ENCODE results near the gene KANSL1.
"Not testable (repeated sequence)": the region's sequence is repeated elsewhere in the genome, so short reads cannot be mapped to it uniquely, and the experiment has no call there.

Gene KANSL1, protein sequence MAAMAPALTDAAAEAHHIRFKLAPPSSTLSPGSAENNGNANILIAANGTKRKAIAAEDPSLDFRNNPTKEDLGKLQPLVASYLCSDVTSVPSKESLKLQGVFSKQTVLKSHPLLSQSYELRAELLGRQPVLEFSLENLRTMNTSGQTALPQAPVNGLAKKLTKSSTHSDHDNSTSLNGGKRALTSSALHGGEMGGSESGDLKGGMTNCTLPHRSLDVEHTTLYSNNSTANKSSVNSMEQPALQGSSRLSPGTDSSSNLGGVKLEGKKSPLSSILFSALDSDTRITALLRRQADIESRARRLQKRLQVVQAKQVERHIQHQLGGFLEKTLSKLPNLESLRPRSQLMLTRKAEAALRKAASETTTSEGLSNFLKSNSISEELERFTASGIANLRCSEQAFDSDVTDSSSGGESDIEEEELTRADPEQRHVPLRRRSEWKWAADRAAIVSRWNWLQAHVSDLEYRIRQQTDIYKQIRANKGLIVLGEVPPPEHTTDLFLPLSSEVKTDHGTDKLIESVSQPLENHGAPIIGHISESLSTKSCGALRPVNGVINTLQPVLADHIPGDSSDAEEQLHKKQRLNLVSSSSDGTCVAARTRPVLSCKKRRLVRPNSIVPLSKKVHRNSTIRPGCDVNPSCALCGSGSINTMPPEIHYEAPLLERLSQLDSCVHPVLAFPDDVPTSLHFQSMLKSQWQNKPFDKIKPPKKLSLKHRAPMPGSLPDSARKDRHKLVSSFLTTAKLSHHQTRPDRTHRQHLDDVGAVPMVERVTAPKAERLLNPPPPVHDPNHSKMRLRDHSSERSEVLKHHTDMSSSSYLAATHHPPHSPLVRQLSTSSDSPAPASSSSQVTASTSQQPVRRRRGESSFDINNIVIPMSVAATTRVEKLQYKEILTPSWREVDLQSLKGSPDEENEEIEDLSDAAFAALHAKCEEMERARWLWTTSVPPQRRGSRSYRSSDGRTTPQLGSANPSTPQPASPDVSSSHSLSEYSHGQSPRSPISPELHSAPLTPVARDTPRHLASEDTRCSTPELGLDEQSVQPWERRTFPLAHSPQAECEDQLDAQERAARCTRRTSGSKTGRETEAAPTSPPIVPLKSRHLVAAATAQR (N-terminal part only)

DNA sequence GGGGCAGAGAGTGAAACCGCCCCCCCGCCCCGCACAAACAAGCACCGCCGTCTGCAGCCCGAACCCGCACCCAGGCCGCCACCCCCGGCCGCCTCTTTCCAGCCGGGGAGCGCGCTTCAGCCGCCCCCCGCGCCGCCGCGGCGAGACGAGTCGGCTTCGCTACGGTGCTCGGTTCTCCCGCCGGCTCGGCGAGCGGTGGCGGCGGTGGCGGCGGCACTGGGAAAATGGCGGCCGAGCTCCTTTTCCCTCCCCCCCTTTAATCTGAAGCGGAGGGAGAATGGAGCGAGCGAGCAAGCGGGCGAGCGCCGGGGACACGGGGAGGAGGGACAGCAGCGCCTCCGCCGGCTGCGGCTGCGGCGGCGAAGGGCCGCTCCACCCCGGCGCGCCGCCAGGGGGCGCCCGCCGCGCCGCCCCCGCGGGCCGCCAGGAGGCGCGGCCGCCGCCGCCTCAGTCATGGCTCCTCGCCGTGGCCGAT is at the start of gene KANSL1:
TSS of gene KANSL1 (minus strand) at position 279 of the 475 bp plus-strand sequence. CDS start 21,286 bp downstream, outside the sequence.
- in situ Hi-C loops (cut with MboI; ENCODE audit: low sequenced_read_pairs): no loop called here

DNA sequence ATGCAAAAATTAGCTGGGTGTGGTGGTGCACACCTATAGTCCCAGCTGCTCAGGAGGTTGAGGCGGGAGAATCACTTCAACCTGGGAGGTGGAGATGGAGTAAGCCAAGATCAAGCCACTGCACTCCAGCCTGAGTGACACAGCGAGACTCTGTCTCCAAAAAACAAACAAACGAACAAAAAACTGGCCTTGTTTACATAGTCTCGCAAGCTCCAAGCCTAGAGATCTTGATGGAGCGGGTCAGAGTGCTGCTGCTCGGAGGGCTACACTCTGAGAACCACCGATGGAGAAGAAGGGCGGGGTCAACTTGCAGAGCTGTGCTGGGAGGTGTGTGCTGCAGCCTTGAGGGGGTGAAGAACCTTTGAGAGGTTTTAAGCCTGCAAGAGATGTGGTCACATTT is 38.1 kb upstream of the KANSL1 start:
- in situ Hi-C loops (cut with MboI; ENCODE audit: low sequenced_read_pairs): not testable (repeated sequence)

DNA sequence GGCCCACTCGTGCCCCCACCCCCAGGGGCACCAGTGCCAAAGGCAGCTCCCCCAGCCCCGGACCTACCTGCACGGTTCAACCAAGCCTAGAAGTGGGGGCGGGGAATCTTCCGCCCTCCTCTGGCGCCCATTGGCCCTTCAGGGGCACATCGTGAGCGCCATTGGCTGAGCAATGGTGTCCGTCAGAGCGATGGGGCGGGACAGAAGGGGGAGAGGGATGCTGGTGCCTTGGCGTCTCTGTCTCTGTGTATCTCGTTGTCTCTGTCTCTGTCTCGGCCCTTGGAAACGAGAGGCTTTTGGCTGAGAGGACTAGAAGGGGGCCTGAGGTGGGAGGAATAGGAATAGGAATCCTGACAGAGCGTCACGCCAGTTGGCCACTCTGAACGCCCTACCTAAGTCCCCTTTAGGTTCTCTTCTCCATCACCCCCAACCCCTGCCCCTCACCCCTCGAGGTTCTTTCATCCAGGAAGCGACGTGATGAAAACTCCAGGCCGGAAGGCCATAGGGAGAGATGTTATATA is 32.1 kb upstream of the KANSL1 start:
- in situ Hi-C loops (cut with MboI; ENCODE audit: low sequenced_read_pairs): not testable (repeated sequence)

DNA sequence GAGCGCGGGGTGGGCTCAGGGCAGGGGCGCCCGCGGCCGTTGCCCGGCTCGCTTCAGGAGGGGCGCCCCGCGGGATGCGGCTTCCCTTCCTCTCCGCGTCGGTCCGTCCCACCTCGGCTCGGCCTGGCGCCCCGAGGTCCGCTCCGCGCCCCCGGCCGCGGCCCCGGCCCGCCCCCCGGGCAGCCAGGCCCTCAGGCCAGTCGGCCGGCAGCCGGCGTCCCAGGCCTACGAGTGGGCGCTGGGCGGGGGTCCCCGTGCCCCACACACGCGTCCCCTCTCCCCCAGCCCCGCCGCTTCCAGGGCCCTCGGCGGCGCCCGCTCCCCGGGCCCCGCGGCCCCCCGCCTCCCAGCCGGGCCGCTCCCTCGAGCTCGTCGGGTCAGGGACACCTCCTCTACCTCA is 31.6 kb upstream of the KANSL1 start:
- in situ Hi-C loops (cut with MboI; ENCODE audit: low sequenced_read_pairs): not testable (repeated sequence)

DNA sequence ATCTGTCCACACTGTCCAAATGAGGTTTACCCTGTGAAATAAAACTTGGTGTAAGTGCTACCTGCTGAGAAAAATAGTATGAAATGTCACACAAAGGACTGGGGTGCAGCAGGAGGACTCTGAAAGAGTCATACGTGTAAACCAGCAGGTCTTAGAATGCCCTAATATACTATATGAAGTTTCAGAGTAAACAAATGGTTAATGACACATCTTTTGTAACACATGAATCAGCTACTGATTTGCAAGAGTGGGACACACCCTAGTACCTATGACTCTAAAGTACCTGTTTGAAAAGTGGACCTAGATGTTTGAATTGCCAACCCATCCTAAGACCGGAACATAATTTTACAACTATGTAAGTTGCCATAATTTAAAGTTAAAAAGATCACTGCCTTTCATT is 29.8 kb upstream of the KANSL1 start:
- in situ Hi-C loops (cut with MboI; ENCODE audit: low sequenced_read_pairs): not testable (repeated sequence)

DNA sequence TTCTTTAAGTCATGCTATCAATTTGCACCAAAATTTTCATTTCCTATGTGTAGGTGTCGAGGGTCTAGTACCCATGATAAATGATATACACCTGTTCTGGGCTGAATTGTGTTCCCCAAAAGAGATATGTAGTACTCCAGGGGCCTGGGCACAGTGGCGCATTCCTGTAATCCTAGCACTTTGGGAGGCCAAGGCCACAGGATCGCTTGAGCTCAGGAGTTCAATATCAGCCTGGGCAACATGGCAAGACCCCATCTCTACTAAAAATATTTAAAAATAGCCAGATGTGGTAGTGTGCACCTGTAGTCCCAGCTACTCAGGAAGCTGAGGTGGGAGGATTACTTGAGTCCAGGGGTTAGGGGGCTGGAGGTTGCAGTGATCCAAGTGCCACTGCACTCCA is 23.5 kb upstream of the KANSL1 start:
- in situ Hi-C loops (cut with MboI; ENCODE audit: low sequenced_read_pairs): no loop called here

DNA sequence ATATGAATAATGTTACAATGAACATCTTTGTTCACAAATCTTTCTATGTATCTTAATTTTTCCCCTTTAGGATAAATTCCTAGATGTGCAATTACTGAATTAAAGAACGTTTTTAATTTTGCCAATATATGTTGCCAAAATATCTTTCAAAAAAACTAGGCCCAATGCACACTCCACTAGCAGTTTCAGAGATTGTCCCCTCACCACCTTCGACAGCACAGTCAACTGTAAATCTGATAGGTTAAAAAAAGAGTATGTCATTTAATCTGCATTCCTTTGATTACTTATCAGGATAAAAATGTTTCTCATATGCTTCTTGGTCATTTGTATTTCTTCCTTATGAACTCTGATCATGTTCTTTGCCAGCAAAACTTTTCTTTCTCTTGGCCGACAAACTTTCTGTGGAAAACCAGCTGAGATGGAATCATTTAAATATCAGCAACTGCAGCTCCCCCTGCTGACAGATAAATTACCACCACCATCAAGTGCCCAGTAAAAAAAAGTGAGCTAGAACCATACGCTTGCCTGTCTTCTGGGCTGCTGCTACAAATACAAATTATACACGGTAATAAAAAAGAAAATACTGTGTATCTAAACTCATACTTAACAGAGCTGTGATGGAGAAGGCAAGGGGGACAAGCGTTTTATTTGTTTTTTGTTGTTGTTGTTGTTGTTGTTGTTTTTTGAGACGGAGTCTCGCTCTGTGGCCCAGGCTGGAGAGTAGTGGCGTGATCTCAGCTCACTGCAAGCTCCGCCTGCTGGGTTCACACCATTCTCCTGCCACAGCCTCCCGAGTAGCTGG is 19.6 kb upstream of the KANSL1 start:
- in situ Hi-C loops (cut with MboI; ENCODE audit: low sequenced_read_pairs): no loop called here

DNA sequence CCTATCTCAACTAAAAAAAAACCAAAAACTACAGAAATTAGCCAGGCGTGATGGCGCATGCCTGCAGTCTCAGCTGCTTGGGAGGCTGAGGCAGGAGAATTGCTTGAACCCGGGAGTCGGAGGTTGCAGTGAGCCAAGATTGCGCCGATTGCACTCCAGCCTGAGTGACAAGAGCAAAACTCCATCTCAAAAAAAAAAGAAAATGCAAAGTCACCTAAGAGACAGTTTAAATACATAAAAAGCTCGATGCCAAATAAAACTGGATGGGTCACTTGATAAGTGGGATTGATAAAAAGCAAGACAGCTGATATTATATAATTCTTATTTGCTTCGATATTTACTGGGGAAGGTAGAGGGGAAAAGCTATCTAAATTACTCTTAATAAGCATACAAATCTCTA is 15.8 kb upstream of the KANSL1 start:
- in situ Hi-C loops (cut with MboI; ENCODE audit: low sequenced_read_pairs): no loop called here

DNA sequence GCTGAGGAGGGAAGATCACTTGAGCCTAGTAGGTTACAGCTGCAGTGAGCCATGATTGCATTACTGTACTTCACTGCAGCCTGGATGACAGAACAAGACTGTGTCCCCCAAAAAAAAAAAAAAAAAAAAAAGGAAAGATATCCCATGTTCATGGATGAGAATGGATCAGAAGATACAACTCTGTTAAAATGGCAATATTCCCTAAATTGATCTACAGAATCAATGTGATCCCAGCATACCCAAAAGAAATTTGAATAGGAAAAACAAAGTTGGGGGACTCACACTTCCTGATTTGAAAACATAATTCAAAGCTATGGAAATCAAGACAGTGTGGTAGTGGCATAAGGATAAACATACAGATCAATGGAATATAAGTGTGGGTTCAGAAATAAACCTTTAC is 12.7 kb upstream of the KANSL1 start:
- in situ Hi-C loops (cut with MboI; ENCODE audit: low sequenced_read_pairs): no loop called here

DNA sequence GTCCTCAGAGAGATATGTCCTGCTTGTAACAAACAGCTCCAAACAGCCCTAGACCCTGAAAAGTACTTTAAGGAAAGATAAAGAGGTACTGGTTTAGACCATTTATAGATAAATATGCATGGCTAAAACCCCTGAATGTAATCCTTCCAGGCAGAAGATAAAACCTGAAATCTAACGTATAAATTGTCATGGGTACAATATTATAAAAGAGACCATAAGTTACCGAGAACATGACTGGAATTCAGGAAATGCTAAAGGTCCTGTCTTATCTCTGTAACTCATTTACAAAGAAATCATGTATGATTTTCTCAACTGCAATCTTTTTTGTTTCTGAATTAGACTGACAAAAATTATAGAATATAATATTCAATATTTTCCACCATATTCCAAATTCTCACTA is 9.2 kb upstream of the KANSL1 start:
- in situ Hi-C loops (cut with MboI; ENCODE audit: low sequenced_read_pairs): no loop called here

DNA sequence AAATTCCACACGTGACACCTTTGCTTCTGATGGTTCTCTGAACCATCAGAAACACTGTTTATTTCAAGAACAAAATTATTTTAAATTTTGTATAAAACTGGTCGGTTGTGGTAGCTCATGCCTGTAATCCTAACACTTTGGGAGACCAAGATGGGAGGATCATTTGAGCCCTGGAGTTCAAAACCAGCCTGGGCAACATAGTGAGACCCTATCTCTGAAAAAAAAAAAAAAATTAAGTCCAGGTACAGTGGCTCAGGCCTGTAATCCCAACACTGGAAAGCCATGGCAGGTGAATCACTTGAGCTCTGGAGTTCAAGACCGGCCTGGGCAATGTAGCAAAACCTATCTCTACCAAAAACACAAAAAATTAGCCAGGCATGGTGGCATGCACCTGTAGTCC is 8.3 kb upstream of the KANSL1 start:
- in situ Hi-C loops (cut with MboI; ENCODE audit: low sequenced_read_pairs): no loop called here

DNA sequence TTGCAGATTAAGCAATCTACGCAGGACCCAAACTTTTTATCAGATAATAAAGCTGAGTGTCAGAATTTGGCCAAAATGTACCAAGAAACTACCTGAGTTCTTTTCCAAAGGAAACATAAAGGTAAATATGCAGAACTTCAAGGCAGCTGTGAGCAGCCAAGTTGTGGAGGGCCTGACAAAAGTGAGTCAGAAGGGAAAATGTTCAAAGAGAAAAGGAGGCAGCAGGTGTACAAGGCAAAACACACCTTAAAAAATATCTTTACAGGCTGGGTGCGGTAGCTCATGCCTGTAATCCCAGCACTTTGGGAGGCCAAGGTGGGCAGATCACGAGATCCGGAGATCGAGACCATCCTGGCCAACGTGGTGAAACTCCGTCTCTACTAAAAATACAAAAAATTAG is 7.0 kb upstream of the KANSL1 start:
- in situ Hi-C loops (cut with MboI; ENCODE audit: low sequenced_read_pairs): no loop called here

DNA sequence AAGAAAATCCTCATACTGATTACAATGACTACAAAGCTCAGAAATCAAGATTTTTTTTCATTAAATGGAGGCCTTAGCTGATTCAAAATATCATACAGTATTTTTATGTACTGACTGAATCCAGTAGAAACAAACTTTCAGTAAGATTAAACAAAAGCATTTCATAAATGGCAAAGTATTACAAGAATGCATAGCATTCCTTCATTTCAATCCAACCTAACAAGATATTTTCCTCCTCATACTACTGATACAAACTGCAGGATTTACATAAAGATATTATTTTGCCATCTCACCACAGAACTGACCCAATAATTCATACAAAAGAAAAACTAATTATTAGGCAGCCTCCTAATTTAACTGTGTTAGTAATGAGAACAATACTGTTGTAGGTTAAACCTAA is 6.2 kb upstream of the KANSL1 start:
- in situ Hi-C loops (cut with MboI; ENCODE audit: low sequenced_read_pairs): no loop called here

DNA sequence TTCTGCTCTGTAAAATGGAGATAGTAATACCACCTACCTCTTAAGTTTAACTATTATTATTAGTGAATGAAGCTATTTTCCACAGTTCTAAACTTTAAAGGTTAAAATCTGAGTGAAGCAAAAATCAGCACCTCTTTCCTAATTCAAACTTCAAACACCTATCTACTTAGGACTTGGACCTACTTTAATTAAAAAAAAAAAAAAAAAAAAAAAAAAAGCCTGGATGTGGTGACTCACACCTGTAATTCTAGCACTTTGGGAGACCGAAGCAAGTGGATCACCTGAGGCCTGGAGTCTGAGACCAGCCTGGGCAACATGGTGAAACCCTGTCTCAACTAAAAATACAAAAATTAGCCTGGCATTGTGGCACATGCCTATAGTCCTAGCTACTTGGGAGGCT is 5.0 kb upstream of the KANSL1 start:
- in situ Hi-C loops (cut with MboI; ENCODE audit: low sequenced_read_pairs): no loop called here

DNA sequence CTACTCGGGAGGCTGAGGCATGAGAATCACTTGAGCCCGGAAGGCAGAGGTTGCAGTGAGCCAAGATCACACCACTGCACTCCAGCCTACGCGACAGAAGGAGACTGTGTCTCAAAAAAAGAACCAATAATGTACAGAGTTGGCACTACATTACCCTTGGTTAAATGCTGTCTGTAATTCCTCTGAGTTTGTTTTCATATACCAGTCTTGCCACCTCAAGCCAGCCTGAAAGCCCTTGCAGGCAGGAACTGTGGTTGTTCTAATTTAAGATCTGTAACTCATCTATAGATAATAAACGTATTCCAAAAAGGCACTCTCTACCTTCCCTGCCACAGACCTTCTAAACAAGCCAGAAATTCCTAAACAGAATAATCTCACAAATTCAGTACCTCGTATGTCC is 4.3 kb upstream of the KANSL1 start:
- in situ Hi-C loops (cut with MboI; ENCODE audit: low sequenced_read_pairs): no loop called here

DNA sequence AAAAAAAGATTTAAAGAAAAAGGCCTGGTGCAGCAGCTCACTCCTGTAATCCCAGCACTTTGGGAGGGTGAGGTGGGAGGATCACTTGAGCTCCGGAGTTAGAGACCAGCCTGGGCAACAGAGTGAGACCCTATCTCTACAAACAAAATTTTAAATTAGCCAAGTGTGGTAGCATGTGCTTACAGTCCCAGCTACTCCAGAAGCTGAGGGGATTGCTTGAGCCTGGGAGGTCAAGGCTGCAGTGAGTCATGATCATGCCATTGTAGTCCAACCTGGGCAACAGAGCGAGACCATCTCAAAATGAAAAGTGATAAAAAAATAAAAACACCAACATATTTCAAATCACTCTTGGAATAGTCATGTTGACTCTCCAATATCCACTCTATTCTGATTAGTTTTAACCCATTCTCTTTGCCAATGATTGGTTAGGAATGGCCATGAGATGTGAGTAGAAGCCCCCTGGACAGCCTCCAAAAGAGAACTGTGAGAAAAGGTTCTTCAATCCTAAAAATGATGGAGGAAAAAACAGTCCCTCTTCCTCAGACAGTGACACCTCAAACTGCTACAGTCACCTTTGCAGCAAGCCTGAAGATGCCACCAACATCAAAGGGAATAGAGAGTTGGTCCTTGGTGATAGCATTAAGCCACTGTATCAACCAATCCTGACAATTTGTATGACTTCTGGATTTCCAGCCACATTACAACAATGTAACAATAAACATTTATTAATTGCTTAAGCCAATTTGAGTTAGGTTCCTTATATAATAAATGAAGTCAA is 2.9 kb upstream of the KANSL1 start:
- in situ Hi-C loops (cut with MboI; ENCODE audit: low sequenced_read_pairs): no loop called here

DNA sequence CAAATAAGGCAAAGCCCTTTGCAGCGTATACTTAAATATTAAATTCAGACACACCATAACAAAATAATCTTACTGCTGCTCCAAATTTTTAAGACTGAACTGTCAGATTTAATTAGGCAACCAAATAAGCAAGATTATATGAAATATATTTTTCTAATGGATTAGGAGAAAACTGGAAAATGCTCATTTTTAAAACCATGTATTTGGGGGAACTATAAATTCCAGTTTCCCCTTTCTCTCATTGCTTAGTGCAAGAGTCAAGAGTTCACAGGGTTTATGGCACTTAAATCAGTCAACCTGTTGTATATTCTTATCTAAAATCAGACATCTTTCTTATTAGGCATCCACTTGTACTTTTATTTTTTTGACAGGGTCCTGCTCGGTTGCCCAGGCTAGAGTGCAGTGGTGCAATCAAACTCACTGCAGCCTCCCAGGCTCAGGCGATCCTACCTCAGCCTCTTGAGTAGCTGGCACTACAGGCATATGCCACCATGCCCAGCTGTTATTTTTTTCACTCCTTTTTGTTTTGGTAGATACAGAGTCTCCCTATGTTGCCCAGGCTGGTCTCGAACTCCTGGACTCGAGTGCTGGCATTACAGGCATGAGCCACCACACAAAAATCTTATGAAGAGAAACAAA is 2.1 kb upstream of the KANSL1 start:
- in situ Hi-C loops (cut with MboI; ENCODE audit: low sequenced_read_pairs): no loop called here

DNA sequence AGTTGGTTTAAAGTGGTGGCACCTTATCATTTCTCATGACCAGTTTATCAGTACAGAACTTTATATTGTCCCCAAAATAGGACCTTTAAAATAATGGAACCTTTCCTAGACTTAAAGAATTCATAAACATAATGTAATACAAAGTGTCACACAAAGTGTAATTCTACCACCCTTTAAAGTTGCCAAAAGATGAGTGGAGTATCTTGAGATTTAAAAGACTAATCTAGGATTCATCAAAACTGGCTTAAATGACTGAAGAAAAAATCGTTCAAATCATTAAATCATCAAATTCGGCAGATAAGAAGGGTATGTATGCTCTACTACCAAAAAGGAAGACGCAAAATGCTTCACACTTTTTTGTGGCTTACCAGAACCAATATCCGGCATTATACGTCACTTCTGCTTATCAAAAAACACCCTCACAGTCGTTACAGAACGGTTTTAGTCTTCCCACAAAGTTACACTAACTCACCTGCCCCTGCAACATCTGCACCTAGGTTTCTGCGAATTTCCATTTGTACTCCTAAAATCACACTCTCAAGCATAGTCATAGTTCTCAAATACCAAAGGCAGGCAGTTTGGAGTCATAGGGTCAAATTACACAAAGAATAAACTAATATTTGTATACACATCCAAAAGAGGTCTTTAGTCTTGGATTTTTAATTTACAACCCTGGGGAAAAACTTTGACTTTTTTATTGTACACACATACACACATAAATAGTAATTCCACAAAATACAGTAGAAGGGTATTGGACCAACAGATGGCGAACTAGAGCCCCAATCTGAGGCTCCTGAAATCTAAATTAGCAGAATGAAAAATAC is 1.4 kb upstream of the KANSL1 start:
- in situ Hi-C loops (cut with MboI; ENCODE audit: low sequenced_read_pairs): no loop called here

All from HL-60/S4 (cell line).